Heart right ventricle (tissue), 16 donors: Measurements from ENCODE around the gene PHACTR2. TPM values are rescaled to one million over a fixed set of nuclear protein-coding genes. Genes with fewer than 3 reads are reported as not detected.
A peak's percentile ranks its signal among the peaks of the same experiment; 100 is the strongest.

Experiments
- ATAC-seq, 8 donors: fragments of 200-7000 bp; cut with Tn5 transposase; one replicate each; pipeline ENCODE4 v1.9.1; 2020; ENCODE audit warnings: mild to moderate bottlenecking in 8 of 8, moderate library complexity in 8 of 8, moderate number of reproducible peaks in 1 of 8
- DNase-seq, 2 donors: peaks; one replicate each; pipeline ENCODE4 v3.0.0-alpha.2; 2020
- H3K27ac ChIP-seq, 10 donors: fragments of 200-600 bp; sonication (generic) in 2 of 10; one replicate each; pipeline versions ENCODE4 v1.5.0 to v1.8.0; 2020 to 2022; ENCODE audit warnings: mild to moderate bottlenecking in 3 of 10
- H3K27me3 ChIP-seq, 7 donors: fragments of 200-600 bp; one replicate each; pipeline ENCODE4 v1.8.0; 2021 to 2022; ENCODE audit warnings: mild to moderate bottlenecking in 2 of 7
- H3K36me3 ChIP-seq, 9 donors: fragments of 200-600 bp; sonication (generic) in 1 of 9; one replicate each; pipeline versions ENCODE4 v1.5.0 to v1.8.0; 2020 to 2022; ENCODE audit warnings: mild to moderate bottlenecking in 2 of 9
- H3K4me1 ChIP-seq, 9 donors: fragments of 200-600 bp; sonication (generic) in 1 of 9; one replicate each; pipeline versions ENCODE4 v1.5.0 to v1.8.0; 2020 to 2022; ENCODE audit warnings: mild to moderate bottlenecking in 4 of 9
- H3K4me3 ChIP-seq, 10 donors: fragments of 200-600 bp; sonication (generic) in 2 of 10; one replicate each; pipeline versions ENCODE4 v1.5.0 to v1.8.0; 2020 to 2022; ENCODE audit warnings: mild to moderate bottlenecking in 7 of 10, moderate library complexity in 2 of 10
- H3K9me3 ChIP-seq, 11 donors: fragments of 200-600 bp in 10 of 11; sonication (generic) in 2 of 11; one replicate each; pipeline versions ENCODE4 v1.5.0 to v1.8.0; 2013 to 2022; ENCODE audit warnings: mild to moderate bottlenecking in 2 of 11, control low read depth in 1 of 11, moderate library complexity in 1 of 11
- CTCF ChIP-seq, 9 donors: fragments of 200-600 bp; sonication (generic) in 2 of 9; IDR thresholded peaks; one replicate each; pipeline versions ENCODE4 v1.5.0 to v1.8.0; 2021 to 2022; ENCODE audit warnings: antibody characterized with exemption in 9 of 9, mild to moderate bottlenecking in 5 of 9, moderate library complexity in 1 of 9
- WGBS, 2 donors: extraction: QIAGEN DNeasy Blood & Tissue Kit; methylation state at CpG; one replicate each; pipeline ENCODE4 v1.1.7; 2013; ENCODE audit warnings: inconsistent platforms in 1 of 2; 5-methylcytosine and 5-hydroxymethylcytosine counted together
- intact Hi-C, 10 donors: fragments of 100-400 bp; cut with DNase I; formaldehyde crosslinking; loops; one replicate each; pipeline versions ENCODE4 v1.11.1 to v1.14.2; 2022
- polyA plus RNA-seq, 2 donors: library from polyadenylated mRNA; stranded (reverse); fragments of 200-250 nt; gene quantifications; one replicate each; pipeline ENCODE4 v1.2.3, GENCODE V29; 2013
- total RNA-seq, 10 donors: library from RNA; stranded (reverse); fragmentation: NEBNext Ultra II Directional in 3 of 10; extraction: Animal tissue kit (Norgen Biotek cat#: 25700) in 3 of 10; gene quantifications; one replicate each; pipeline versions ENCODE4 v1.2.1 to v1.2.4, GENCODE V29; 2021 to 2023
- donor health status: Arrhythmogenic right ventricular cardiomyopathy.
- donor health status: ischemic (EF 13 %, LVEDD 7.1; RV severe dilation, severe dysfunction).
- donor health status: healthy with polysubstance abuse.
- donor health status: DM: no; HTN: yes; CAD: no.
- donor health status: DM: no; HTN: no; CAD: no.
- donor health status: ischemic (EF 25% LVEDD 6.9; RV normal size, moderate dysfunction).
- donor health status: ischemic (EF 25% LVEDD 5.7; RV mildly dilated, moderate dysfunction).
- donor health status: healthy.
- donor health status: DM: yes; HTN: yes; CAD: no.
- donor health status: Ischemic cardiomyopathy.
- donor health status: ischemic (EF 35%, LVEDD 5.7; RV mildly dilated, moderate dysfunction).
- donor health status: nonischemic (EF 11% LVEDD 7.7; RV severe dilation, severe dysfunction).
- donor health status: DM: yes; HTN: yes; CAD: no.
- donor health status: PGD.
- donor health status: ischemic (EF 29% LVEDD 5.4; RV normal size, mild dysfunction).
- donor health status: nonischemic (EF 23%, LVEDD 6.1; RV moderate dilation, normal function).

The PHACTR2 gene
- total and polyA plus RNA-seq, 12 donors, result 6.5 to 96.3 (median 70.2) TPM

DNA sequence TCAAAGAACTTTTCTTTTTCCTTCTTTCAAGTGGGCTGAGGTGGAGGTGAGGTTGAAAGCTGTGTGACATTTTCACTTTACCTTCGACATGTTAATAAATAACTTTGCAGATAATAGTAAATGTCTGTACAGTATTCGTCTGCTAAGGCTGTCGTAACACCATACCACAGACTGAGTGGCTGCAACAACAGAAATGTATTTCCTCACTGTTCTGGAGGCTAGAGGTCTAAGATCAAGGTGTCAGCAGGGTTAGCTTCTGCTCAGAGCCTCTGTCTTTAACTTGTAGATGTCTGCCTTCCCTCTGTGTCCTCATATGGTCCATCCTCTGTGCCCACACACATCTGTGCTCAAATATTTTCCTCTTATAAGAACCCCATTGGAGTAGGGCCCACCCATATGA, 14.9 kb downstream of the PHACTR2 start:
- intact Hi-C loops, result loop anchor here in 3 of 10 donors (5.0 to 10.0 kb wide), 3 partner anchors 40 to 52 kb away; no protein-coding TSS in a partner anchor
- TF ChIP-seq CTCF (IDR thresholded peaks at IDR 0.05), result no peak

DNA sequence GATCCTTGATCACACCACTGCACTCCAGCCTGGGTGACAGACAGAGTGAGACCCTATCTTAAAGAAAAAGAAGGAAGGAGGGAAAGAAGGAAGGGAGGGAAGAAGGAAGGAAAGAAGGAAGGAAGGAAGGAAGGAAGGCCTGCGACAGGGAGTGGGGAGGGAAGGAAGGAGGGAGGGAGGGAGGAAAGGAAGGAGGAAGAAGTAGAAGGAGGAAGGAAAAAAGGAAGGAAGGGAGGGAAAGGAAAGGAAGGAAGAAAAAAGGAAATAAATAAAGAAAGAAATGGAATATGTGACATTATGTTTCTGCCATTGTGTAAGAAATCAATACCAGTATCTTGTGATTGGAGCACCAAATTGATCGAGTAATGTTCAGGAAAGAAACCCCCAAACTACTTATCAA, 16.2 kb downstream of the PHACTR2 start:
- WGBS, 2 donors, result 79 to 80% methylated on average over 2 of the region's 2 CpGs
- intact Hi-C loops, result loop anchor here in 3 of 10 donors (5.0 to 10.0 kb wide), 3 partner anchors 38 to 51 kb away; no protein-coding TSS in a partner anchor
- H3K36me3 ChIP-seq, result no peaks in the 10 kb centered on the region
- ATAC-seq (no peak), DNase-seq (no peak)
- H3K4me1 ChIP-seq, result peaks cover 0 to 98% (median 81%) of the 10 kb centered on the region in 9 donors
- H3K4me3 ChIP-seq, result no peak overlapping the region
- H3K9me3 ChIP-seq, result no peaks in the 10 kb centered on the region
- H3K27ac ChIP-seq, result peak overlapping the region in 2 of 10 donors; percentile 11 to 50
- no peak for TF ChIP-seq CTCF (IDR thresholded peaks at IDR 0.05)
- H3K27me3 ChIP-seq, result no peaks in the 10 kb centered on the region

More for the DNA sequence above, 14.9 kb downstream of the PHACTR2 start:
- Histone ChIP-seq H3K4me1 (peaks cover 2 to 96% (median 80%) of the 10 kb centered on the region in 9 donors), H3K9me3 (no peaks in the 10 kb centered on the region), H3K27me3 (no peaks in the 10 kb centered on the region), H3K4me3 (no peak overlapping the region), H3K36me3 (peaks cover 0 to 4% (median 0%) of the 10 kb centered on the region in 9 donors), H3K27ac (peak overlapping the region in 5 of 10 donors; percentile 33 to 76 (median 45))
- ATAC-seq (no peak), DNase-seq (no peak)
- 86 to 89% methylated on average over 3 of the region's 3 CpGs for WGBS, 2 donors

DNA sequence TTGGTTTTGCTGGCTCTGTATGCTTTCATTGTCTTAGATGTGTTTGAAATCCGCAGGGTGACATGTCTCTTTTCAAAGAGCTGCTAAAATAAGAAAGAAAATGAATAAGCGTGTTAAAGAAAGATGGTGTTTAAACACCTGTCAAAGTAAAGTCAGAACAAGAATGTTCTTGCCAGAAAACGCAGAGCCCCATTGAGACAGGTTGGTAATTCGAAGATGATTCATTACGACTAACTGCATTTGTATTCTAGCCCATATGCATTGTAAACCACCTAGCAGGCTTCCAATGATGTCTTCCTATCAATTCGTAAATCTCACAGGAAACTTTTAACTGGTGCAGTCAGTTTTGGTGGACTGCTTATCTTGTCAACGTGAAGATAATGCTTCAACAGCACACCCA, 16.8 kb downstream of the PHACTR2 start:
- no peak for TF ChIP-seq CTCF (IDR thresholded peaks at IDR 0.05)
- no peaks in the 10 kb centered on the region for H3K9me3 ChIP-seq
- no peaks in the 10 kb centered on the region for H3K36me3 ChIP-seq
- ATAC-seq, result no peak
- H3K4me3 ChIP-seq, result no peak overlapping the region
- peaks cover 0 to 100% (median 85%) of the 10 kb centered on the region in 9 donors for H3K4me1 ChIP-seq
- WGBS, 2 donors, result 74 to 76% methylated on average over 7 of the region's 7 CpGs
- peak overlapping the region in 4 of 10 donors; percentile 11 to 77 (median 58) for H3K27ac ChIP-seq
- no peak for DNase-seq
- no peaks in the 10 kb centered on the region for H3K27me3 ChIP-seq
- intact Hi-C loops, result loop anchor here in 3 of 10 donors (5.0 to 10.0 kb wide), 3 partner anchors 38 to 50 kb away; no protein-coding TSS in a partner anchor

DNA sequence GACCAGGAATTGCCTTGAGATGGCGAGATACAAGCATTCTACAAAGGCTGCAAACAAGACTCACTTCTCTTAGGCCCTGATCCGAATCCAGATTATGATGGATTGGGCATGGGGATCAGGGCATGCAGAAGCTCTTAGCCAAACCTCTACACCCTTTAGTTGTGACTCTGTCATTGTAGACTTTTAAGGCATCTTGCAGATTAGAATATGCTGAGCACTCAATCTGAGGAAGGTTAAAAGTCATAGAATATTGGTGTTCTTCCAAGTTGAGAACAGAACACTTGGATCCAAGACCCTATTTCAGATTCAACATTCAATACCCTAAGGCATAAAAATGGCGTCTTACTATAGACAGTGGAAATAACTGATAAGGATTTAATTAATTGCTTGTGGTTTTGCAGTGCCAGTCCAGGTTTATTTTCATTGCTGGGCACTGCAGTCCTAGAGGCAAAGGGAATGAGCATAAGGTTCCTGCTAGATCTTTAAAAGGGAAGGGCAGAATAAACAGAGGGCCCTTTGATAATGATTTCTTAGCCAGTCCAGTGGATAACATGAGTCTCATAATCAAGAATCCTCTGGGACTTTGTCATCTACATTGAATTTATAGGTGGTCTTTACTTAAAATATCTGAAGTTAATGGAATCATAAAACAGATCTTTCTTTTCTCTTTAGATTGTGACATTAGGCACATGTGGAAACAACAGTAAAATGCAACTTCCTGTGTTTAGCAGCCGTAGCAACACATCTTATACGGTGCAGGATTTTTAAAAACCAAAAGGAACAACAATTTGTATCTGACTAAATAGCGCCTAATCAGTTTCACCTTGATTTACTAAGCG, 17.6 kb downstream of the PHACTR2 start:
- peaks cover 0 to 100% (median 84%) of the 10 kb centered on the region in 9 donors for H3K4me1 ChIP-seq
- peak in 2 of 8 donors; percentile 20 to 48 for ATAC-seq
- no peak for TF ChIP-seq CTCF (IDR thresholded peaks at IDR 0.05)
- no peaks in the 10 kb centered on the region for H3K27me3 ChIP-seq
- DNase-seq, result no peak
- H3K36me3 ChIP-seq, result no peaks in the 10 kb centered on the region
- H3K9me3 ChIP-seq, result no peaks in the 10 kb centered on the region
- 55 to 68% methylated on average over 7 of the region's 7 CpGs for WGBS, 2 donors
- H3K4me3 ChIP-seq, result peak overlapping the region in 2 of 10 donors; percentile 3 to 6
- peak overlapping the region in 8 of 10 donors; percentile 6 to 77 (median 46) for H3K27ac ChIP-seq
- intact Hi-C loops, result loop anchor here in 2 of 10 donors (5.0 to 10.0 kb wide), 2 partner anchors 37 to 49 kb away; no protein-coding TSS in a partner anchor
